Panc1 (cell line): Measurements from ENCODE around the gene MCU. TPM values are rescaled to one million over a fixed set of nuclear protein-coding genes. Genes with fewer than 3 reads are reported as not detected.
"Not testable (repeated sequence)": the region's sequence is repeated elsewhere in the genome, so short reads cannot be mapped to it uniquely, and the experiment has no call there.

Experiments
- ATAC-seq: fragments of 200-7000 bp; cut with Tn5 transposase; 2 replicates; pipeline ENCODE4 v1.9.1; 2020; ENCODE audit warnings: mild to moderate bottlenecking, moderate library complexity
- BruUV-seq: library from RNA; stranded (reverse); fragments of 400-500 nt; replicated peaks from 2 replicates; lab custom pipeline; 2021; lab: Mats Ljungman, UMichigan
- CTCF ChIA-PET: fragments of 300-600 bp; sonication (Branson Sonifier 250); formaldehyde crosslinking; loops from one replicate; lab custom pipeline; 2022; ENCODE audit warnings: antibody characterized with exemption; lab: Charles Lee
- POLR2A ChIA-PET: fragments of 300-600 bp; sonication (Branson Sonifier 250); formaldehyde crosslinking; loops from one replicate; lab custom pipeline; 2022; ENCODE audit warnings: antibody characterized with exemption; lab: Charles Lee
- DNase-seq: peaks from one replicate; pipeline ENCODE4 v3.0.0-alpha.2; 2010; ENCODE audit warnings: low read depth, low spot score
- H3K27ac ChIP-seq: 2 replicates; pipeline ENCODE4 v1.5.1; 2011; ENCODE audit warnings: mild to moderate bottlenecking, low read length, inconsistent platforms
- H3K27me3 ChIP-seq: fragments of 200-500 bp; sonication (Bioruptor generic); 2 replicates; pipeline ENCODE4 v1.6.0; 2014; ENCODE audit warnings: low read length, inconsistent platforms; ENCODE audit not compliant: control insufficient read depth, insufficient read depth
- H3K36me3 ChIP-seq: fragments of 200-500 bp; sonication (Bioruptor generic); 2 replicates; pipeline ENCODE4 v1.5.1; 2014; ENCODE audit warnings: inconsistent platforms, mild to moderate bottlenecking, low read length, moderate library complexity; ENCODE audit not compliant: control insufficient read depth, insufficient read depth
- H3K4me1 ChIP-seq: 2 replicates; pipeline ENCODE4 v1.5.1; 2011; ENCODE audit warnings: inconsistent platforms, mild to moderate bottlenecking, low read length, moderate library complexity; ENCODE audit not compliant: control insufficient read depth, insufficient read depth
- H3K4me3 ChIP-seq, 2 experiments: 2 replicates each; pipeline ENCODE4 v1.5.1; 2011 to 2012; ENCODE audit warnings: low read depth in 2 of 2, low read length in 2 of 2, mild to moderate bottlenecking in 2 of 2, inconsistent platforms in 1 of 2, moderate library complexity in 1 of 2
- H3K9me3 ChIP-seq: fragments of 200-500 bp; sonication (Bioruptor generic); 2 replicates; pipeline ENCODE4 v1.5.1; 2014; ENCODE audit warnings: low read depth, mild to moderate bottlenecking, inconsistent platforms, low read length, moderate library complexity; ENCODE audit not compliant: control insufficient read depth, insufficient read depth
- POLR2AphosphoS5 ChIP-seq: IDR thresholded peaks from 2 replicates; pipeline ENCODE4 v1.6.1; 2012; ENCODE audit warnings: mild to moderate bottlenecking, low read depth, low read length, moderate library complexity
- REST ChIP-seq, 2 experiments: IDR thresholded peaks; 2 replicates each; pipeline ENCODE4 v1.6.1; 2011 to 2012; ENCODE audit warnings: low read depth in 2 of 2, control low read depth in 1 of 2, low read length in 1 of 2, mild to moderate bottlenecking in 1 of 2, moderate library complexity in 1 of 2; ENCODE audit not compliant: insufficient read depth in 1 of 2
- SIN3A ChIP-seq: IDR thresholded peaks from 2 replicates; pipeline ENCODE4 v1.6.1; 2012; ENCODE audit warnings: low read depth, mild to moderate bottlenecking, low read length, moderate library complexity, borderline replicate concordance; ENCODE audit not compliant: insufficient read depth
- TCF7L2 ChIP-seq: IDR thresholded peaks from 2 replicates; pipeline ENCODE4 v1.6.1; 2011; ENCODE audit warnings: mild to moderate bottlenecking, low read depth, low read length, inconsistent platforms
- in situ Hi-C: cut with HindIII; loops from 2 replicates; pipeline ENCODE4 v1.10.0; 2016; ENCODE audit warnings: low sequenced_read_pairs, low pct_unique_long_range_greater_than_20kb
- intact Hi-C: fragments of 100-400 bp; cut with micrococcal nuclease; formaldehyde crosslinking; loops from one replicate; pipeline ENCODE4 v1.10.0; 2022; ENCODE audit not compliant: unreplicated experiment
- total RNA-seq: library from RNA; stranded (reverse); gene quantifications from one replicate; pipeline ENCODE4 v1.2.1, GENCODE V29; 2021; ENCODE audit not compliant: unreplicated experiment
- TF ChIP-seq, protein P1 (sequence below): fragments of 450-650 bp; IDR thresholded peaks from 2 replicates; pipeline ENCODE4 v1.5.1; 2017; ENCODE audit warnings: mild to moderate bottlenecking

Gene MCU
- total RNA-seq, 1 experiment from 2014 or later = 31.6 TPM

DNA sequence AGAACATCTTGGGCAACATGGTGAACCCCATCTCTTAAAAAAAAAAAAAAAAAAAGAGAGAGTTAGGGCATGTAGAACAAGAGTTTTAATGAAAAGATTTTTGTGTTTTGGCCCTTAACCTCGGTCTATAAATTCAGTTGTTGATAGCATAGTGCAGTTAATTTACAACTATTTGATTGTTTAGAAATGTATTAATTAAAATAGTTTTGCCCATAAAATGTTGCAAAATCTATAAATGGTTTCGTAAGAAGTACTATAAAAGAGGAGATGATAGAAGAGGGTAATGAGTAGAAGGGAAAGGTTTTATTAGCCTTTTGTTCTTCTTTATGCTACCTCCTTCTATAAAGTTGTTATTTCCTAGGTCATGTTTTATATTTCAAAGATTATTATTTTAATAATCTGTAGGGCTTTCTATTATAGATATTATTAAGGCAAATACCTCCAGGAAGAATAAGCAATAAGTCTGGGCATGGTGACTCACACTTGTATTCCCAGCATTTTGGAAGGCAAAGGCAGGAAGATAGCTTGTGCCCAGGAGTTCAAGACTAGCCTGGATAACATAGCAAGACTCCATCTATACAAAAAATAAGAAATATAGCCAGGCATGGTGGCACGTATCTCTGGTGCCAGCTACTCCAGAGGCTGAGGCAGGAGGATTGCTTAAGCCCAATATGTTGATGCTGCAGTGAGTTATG lies 73.3 kb downstream of the MCU start:
- no peak for DNase-seq
- CTCF ChIA-PET = no interaction called here

DNA sequence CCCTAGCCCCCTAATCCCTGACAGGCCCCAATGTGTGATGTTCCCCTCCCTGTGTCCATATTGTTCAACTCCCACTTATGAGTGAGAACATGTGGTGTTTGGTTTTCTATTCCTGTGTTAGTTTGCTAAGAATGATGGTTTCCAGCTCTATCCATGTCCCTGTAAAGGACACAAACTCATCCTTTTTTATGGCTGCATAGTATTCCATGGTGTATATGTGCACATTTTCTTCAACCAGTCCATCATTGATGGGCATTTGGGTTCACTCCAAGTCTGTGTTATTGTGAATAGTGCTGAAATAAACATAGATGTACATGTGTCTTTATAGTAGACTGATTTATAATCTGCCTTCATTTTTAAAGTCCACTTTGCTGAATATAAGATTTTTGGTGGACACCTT lies 79.3 kb downstream of the MCU start:
- BruUV-seq, H3K9me3 ChIP-seq, ATAC-seq, H3K36me3 ChIP-seq, intact Hi-C loops, H3K4me1 ChIP-seq, CTCF ChIA-PET, DNase-seq, in situ Hi-C loops, H3K27ac ChIP-seq, H3K4me3 ChIP-seq, POLR2A ChIA-PET, H3K27me3 ChIP-seq: not testable (repeated sequence)

More for the DNA sequence above, 73.3 kb downstream of the MCU start:
- Histone ChIP-seq H3K27ac (no peak overlapping the region), H3K27me3 (no peaks in the 10 kb centered on the region), H3K4me3 (no peak overlapping the region), H3K4me1 (no peaks in the 10 kb centered on the region), H3K36me3 (no peaks in the 10 kb centered on the region), H3K9me3 (peaks cover 2% of the 10 kb centered on the region; the same call in 1 of the 2 replicates)
- intact Hi-C loops (no loop called here), in situ Hi-C loops (no loop called here)
- ATAC-seq = no peak
- POLR2A ChIA-PET = no interaction called here
- no TSS peak for BruUV-seq
- TF ChIP-seq POLR2AphosphoS5 (no peak), SIN3A (no peak), TCF7L2 (no peak), REST (IDR thresholded peaks at IDR 0.05; ENCODE audit: insufficient read depth in 1 of 2, low read depth in 2 of 2, low read length in 1 of 2) (no peak)
- TF ChIP-seq, protein P1, sequence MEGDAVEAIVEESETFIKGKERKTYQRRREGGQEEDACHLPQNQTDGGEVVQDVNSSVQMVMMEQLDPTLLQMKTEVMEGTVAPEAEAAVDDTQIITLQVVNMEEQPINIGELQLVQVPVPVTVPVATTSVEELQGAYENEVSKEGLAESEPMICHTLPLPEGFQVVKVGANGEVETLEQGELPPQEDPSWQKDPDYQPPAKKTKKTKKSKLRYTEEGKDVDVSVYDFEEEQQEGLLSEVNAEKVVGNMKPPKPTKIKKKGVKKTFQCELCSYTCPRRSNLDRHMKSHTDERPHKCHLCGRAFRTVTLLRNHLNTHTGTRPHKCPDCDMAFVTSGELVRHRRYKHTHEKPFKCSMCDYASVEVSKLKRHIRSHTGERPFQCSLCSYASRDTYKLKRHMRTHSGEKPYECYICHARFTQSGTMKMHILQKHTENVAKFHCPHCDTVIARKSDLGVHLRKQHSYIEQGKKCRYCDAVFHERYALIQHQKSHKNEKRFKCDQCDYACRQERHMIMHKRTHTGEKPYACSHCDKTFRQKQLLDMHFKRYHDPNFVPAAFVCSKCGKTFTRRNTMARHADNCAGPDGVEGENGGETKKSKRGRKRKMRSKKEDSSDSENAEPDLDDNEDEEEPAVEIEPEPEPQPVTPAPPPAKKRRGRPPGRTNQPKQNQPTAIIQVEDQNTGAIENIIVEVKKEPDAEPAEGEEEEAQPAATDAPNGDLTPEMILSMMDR = no peak

- no peak for ATAC-seq
- Histone ChIP-seq H3K27me3 (no peaks in the 10 kb centered on the region), H3K4me3 (no peak overlapping the region), H3K9me3 (peaks cover 2% of the 10 kb centered on the region; the same call in 1 of the 2 replicates), H3K4me1 (no peaks in the 10 kb centered on the region), H3K27ac (no peak overlapping the region), H3K36me3 (no peaks in the 10 kb centered on the region)
- no peak for DNase-seq
- no TSS peak for BruUV-seq
- ChIA-PET CTCF (no interaction called here), POLR2A (no interaction called here)
- intact Hi-C loops (no loop called here), in situ Hi-C loops (no loop called here)
- TF ChIP-seq TCF7L2 (no peak), SIN3A (no peak), REST (IDR thresholded peaks at IDR 0.05; ENCODE audit: insufficient read depth in 1 of 2, low read depth in 2 of 2, low read length in 1 of 2) (no peak), POLR2AphosphoS5 (no peak)
- TF ChIP-seq, protein P1 = no peak
Observed at GRCh38 chr10:72772031-72772430, 80.1 kb downstream of the MCU start.
